ENCODE data around the gene ARGLU1.

ARGLU1 gene

GRCh38 chr13:106522898-106523525 lies 44.9 kb downstream of the ARGLU1 start:
- DNase-seq, result no peak

GRCh38 chr13:106522112-106522705 lies 45.7 kb downstream of the ARGLU1 start:
- DNase-seq, result no peak

DNA sequence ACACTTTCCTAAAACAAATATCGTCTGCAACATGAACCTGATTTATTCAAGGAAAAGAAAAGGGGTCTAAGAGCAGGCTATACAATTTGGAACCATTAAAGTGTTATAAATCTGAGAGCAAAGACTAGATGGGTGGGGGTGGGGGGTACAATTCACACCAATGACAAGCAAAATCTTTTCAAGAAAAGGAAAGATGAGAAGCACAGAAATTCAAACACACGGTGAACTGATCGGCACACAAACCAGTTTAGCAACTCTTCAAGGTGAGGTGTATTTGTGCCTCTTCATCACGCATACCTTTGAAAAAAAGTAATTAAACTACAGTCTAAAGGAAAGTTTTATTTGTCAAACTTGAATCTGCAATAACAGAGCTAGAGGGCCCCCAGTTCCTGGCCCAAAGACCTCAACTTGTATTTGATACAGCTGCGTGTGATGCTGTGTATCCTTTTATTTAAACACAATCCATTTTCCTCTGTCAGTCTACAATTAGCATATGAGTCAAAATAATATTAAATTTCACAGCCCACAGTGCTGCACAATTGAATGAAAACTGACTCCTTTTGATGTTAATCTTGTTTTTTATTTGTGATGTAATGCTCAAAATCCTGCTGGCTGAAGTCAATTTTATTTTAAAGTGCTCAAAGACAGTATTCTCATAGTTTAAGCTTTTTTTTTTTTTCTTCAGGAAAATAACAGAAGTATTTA lies 46.7 kb downstream of the ARGLU1 start:
- no peak for DNase-seq

DNA sequence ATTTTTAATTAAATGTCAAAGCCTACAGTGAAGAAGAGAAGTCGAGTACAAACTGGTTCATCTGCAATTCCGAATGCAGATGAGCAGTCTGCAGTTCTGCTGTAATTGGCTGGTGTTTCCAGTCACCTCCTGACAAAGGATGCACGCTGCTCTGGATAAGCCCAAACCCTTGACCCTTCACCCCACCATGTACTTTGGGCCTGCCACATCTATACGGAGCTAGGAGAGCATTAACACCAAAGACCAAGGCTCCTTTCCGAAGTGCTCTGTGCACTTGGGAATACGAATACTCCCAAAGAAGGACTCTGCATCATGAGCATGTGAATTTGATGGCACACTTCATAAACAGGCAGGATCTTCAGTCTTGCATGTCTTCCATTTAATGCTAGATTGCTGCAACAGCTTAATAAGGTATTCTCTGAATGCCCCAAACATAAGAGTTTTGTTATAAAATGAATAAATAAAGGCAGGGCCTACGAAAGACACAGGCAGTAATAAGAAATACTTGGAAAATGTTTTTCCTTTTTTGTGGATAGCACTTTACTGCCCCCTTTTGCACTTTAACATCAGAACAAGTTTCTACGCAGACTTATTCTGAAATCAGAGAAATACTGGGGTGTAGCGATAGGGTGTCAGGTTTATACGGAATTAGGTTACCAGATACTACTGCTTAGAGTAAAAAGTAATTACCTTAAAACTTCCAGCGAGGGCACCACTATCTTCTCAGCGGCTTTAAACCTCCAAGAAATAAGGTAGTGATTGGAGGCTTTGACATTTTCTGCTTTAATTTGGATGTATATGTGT lies 47.5 kb downstream of the ARGLU1 start:
- no peak for DNase-seq

- DNase-seq, result no peak
Observed at GRCh38 chr13:106518512-106518911, 49.4 kb downstream of the ARGLU1 start.

DNA sequence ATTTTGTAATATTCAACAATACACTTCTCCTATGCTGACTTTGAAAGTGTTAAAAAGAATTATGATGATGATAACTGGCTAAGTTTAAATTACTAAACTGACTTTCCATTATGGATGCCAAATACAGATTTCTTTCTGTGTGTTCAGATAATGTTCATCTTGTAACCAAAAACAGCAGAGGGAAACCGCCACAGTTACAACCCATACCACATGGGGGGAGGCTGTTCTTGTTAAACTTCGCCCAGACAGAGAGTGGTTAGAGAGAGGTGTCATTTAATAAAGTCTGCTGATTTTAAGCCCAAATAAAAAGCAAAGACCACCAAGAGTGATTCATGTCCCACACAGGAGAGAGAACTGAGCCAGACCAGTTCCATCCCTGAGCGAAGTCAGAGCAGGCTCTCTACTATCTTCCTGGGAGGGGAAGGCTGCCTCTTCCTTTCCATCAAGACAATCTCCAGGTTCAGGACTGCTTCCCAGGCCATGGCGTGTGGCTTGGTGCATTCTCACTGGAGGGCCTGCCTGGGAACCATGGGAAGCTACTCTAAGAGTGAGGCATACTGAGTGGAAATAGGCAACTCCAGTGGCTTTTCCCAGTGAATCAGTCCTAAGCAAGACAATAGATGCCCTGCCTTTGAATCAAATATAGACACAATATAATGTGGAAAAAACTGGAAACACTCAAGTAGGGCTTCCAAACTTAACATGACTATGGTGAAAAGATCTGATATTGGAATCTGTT lies 50.7 kb downstream of the ARGLU1 start:
- no peak for DNase-seq

GRCh38 chr13:106515635-106516254 lies 52.2 kb downstream of the ARGLU1 start:
- no peak for DNase-seq

GRCh38 chr13:106514928-106515634 lies 52.9 kb downstream of the ARGLU1 start:
- no peak for DNase-seq

DNA sequence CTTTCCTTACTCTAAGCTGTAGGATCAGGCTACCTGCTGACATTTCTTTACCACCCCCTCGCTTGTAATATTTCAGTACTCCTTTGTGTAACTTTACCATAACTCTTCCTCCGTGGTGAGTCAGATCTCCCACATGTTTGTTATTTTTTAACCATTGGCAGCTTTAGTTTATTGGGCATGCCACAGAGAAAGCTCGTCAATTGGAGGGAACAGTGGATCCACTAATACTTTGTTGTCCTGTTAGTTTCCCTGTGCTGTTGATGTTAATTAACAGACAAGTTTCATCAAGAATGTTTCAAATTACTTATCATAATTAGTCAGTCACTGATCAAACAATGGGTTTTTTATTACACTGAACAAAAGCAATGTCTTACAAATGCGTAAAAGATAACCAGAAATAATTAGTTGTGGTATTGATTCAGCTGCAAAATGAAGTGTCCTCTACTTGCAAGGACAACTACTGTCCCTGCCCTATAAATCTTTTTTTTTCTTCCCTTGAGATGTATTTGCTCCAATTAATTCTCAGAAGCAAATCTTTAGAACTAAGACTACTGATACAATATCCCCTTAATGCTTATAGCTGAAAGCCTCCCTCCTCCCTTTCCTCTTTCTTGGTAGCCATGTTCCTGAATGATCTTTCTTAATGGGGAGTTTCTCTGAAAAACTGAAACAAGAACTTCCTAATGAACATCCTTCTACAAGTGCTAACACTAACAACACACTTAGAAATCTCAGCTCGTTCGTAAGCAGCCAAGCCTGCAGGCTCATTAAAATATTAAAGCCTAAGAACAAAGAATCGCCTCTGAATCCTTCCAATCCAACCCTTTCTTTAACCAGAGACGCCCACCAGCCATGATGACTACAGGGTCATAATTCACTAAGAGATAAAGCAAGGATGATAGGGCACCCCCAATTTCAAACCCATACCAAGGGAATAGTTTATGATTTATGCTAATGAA lies 54.6 kb downstream of the ARGLU1 start:
- DNase-seq, result no peak

GRCh38 chr13:106507560-106508274 lies 60.2 kb downstream of the ARGLU1 start:
- no peak for DNase-seq

DNA sequence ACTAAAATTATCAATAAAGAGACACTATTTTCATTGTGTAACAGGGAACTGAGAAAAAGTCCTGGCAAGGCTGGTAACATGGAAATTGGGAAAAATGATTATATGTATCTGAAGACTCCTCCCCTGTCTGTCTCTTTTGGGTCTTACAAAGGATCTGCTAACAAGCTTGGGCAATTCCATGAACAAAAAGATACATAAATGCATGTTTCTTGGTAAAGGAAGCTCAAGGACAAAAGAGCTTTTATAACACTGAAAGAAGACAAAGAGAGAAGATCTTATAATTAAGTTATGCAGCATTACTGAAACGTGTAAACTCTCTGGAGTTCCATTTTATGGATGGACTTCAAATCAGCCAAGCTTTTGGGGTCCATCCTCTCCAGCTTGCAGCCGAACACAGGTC lies 61.7 kb downstream of the ARGLU1 start:
- DNase-seq, result no peak

- no peak for DNase-seq
Observed at GRCh38 chr13:106505732-106506131, 62.2 kb downstream of the ARGLU1 start.

GRCh38 chr13:106505295-106505694 lies 62.6 kb downstream of the ARGLU1 start:
- DNase-seq, result no peak

DNA sequence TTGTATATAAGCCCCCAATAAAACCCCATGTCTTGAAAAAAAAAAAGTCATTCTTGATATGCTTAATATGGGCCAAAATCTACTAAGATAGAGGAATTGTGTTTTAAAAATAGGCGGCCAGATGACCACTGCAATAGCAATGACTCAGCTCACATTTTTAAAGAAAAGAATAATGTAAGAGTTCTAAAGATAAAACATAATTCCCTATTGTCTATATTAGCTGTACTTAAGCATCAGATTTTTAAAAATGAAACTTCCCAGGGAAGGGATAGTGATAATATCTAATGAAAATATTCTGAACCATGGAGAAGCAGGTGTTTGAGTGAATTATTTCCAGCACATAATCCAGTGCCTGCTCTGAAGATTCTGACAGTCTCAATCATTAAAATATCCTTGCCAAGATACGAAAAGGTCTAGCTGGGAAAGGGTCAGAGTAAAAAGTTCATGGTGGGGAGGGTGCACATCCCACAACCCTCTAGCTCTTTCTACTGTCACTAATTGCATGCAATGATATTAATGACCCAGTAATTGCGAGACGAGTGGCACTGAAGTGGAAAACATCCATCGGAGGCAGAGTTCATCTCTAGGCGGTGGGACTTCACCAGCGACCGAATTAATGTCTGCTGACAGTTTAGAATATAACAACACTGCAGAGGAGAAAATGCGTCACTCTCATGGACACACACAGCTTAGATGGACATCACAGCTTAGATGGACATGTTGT lies 64.0 kb downstream of the ARGLU1 start:
- DNase-seq, result no peak

DNA sequence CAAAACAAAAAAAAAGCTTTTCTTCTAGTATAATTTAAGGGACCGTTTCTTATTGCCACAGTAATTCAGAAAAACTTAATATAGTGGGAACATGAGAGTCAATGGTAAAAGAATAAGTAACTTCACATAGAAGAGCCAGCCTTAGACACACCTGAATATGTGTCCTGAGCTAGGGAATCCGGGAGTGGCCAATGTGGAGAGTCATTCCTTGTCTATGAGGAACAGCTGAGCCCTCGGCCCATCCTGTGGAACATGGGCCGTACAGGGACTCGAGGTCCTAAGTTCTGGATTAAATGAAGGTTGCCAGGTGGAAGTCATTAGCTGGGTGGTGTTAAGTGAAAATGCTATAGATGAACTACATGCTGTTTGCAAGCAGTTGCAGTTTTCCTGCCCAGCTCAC lies 64.7 kb downstream of the ARGLU1 start:
- no peak for DNase-seq

GRCh38 chr13:106500445-106500844 lies 67.5 kb downstream of the ARGLU1 start:
- DNase-seq, result no peak

- no peak for DNase-seq
Observed at GRCh38 chr13:106499896-106500295, 68.0 kb downstream of the ARGLU1 start.

GRCh38 chr13:106499113-106499512 lies 68.8 kb downstream of the ARGLU1 start:
- no peak for DNase-seq

GRCh38 chr13:106498571-106498970 lies 69.4 kb downstream of the ARGLU1 start:
- no peak for DNase-seq

Data from NCI-H345 (cell line).